Skin epidermis (tissue), 12 donors: ENCODE measurements around the gene NEUROD1.

Experiments
- H3K27ac ChIP-seq, 21 experiments: fragments of 200-600 bp; sonication (generic) in 11 of 21; one replicate each; pipeline ENCODE4 v1.5.0; 2020; ENCODE audit warnings: mild to moderate bottlenecking in 3 of 21, inconsistent platforms in 2 of 21, moderate library complexity in 2 of 21
- H3K4me3 ChIP-seq, 7 experiments: fragments of 200-600 bp; sonication (generic) in 2 of 7; one replicate each; pipeline ENCODE4 v1.5.0; 2020; ENCODE audit warnings: inconsistent platforms in 2 of 7, mild to moderate bottlenecking in 2 of 7, moderate library complexity in 1 of 7

The NEUROD1 gene

DNA sequence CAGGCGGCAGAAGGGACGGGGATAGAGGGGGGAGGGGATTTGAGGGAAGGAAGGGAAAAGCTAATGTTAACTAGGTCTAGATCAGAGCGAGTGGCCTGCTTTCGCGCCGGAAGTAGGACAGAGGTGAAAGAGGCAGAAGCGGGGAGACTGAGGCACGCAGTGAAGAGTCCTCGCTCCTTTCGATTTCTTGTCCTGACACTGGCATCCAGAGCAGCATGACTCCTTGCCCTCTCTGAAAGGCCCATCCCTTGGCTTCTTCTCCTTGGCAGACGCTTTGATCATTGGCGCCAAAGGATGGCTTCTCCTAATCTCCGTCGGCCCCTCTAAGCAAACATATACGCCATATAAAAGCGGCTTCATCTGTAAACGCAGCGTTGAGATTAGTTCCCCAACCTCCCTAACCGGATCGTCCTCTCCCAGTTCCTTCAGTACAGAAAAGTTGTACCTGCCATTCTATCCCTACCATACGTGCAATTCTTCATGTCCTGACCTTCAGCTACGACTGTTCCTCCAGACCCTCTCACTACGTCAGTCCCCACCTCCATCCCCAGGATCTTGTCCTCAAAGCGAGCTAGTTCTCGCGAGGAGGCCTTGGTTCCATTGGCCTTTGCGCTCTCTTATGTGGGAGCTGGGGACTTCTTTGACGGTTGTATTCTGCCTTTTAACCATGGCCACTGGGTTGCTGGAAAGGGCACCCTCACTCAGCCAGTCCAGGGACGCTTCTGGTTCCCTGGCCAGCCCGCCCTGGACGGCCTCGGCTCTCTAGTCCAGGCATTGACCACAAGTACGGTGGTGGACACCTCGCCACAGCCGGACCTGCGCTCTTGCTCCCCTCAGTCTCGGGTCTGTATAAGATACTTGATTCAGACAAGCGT, 857 bp upstream of the NEUROD1 start:
- no peak overlapping the region for H3K4me3 ChIP-seq
- no peak overlapping the region for H3K27ac ChIP-seq

DNA sequence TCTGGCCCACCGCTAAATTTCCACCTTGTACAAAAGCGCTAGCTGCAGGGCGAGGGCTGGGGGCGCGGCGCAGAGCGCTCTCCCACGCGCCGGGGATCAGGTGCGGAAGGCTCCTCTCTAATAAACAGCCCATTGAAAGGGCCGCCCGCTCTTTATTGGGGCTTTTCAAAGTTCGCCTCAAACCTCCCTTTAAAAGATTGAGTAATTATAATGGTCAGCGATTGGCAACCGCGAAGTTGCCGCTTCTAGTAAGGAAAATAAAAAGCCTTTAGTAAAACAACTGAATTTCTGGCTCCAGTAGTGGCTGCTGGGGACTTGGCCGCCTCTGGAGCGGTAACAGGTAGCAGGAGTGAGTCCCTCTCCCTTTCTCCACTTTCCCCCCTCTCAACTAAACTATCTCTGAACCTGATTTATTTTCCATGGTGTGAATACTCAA, 755 bp downstream of the NEUROD1 start:
- no peak overlapping the region for H3K4me3 ChIP-seq
- no peak overlapping the region for H3K27ac ChIP-seq

DNA sequence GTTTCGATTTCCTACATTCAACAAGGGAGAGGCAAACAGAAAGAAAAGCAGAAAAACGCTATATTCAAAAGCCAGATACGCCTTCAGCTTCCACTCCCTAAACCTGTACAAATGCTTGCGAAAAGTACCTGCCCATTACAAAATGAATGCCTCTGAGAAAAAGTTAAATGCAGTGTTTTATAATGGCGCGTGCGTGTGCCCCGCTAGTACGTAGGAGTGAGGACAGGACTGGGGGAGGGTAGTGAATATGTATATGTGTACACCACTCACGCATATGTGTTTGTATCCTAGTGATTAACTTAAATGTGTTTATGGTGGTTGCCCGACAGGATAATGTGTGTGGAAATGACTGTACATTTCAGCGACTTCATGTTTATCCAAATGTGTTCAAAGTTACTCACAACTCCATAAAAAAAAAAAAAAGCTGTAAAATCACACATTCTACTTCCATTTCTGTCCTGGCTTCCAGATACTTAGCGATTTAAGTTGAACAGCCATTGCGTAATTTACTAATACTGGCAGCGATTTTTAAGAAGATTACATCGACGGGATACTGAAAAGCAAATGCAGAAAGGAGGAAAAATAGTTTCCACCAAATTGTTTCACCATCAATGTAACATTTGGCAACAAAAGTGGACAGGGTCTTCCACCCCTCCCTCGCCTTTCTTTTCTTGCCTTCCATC, 1.3 kb downstream of the NEUROD1 start:
- Histone ChIP-seq H3K27ac (no peak overlapping the region), H3K4me3 (no peak overlapping the region)

DNA sequence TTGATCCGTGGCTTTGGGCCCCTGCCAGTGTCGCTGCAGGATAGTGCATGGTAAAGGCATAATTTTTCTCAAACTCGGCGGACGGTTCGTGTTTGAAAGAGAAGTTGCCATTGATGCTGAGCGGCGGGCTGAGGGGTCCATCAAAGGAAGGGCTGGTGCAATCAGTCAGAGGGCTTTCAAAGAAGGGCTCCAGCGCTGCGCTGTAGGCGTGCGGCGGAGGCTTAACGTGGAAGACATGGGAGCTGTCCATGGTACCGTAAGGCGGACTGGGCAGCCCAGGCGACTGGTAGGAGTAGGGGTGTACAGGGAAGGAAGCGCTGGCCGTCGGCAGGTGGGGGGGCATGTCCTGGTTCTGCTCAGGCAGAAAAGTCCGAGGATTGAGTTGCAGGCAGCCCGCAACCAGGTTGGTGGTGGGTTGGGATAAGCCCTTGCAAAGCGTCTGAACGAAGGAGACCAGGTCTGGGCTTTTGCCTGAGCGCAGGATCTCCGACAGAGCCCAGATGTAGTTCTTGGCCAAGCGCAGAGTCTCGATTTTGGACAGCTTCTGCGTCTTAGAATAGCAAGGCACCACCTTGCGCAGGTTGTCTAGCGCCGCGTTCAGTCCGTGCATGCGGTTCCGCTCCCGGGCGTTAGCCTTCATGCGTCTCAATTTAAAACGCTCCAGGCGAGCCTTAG, 2.3 kb downstream of the NEUROD1 start:
- Histone ChIP-seq H3K4me3 (no peak overlapping the region), H3K27ac (no peak overlapping the region)

DNA sequence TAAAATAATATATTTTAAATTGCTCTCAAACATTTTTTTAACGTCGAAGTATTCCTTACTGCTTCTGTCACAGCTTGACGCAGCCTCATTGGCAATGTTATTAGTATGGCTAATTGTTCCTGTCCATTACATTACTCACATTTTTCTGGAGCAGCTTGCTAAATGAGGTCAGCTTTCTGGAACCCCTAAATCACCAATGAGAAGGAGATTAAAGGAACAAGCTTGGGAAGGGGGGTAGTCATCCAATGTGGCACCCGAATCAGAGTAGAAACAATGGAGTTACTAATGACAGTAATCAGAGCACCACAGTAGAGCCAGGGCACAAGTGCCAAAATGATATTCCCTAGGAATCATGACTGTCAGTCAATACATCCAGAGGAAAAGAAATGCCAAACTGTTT, 5.1 kb downstream of the NEUROD1 start:
- Histone ChIP-seq H3K27ac (no peak overlapping the region), H3K4me3 (no peak overlapping the region)

DNA sequence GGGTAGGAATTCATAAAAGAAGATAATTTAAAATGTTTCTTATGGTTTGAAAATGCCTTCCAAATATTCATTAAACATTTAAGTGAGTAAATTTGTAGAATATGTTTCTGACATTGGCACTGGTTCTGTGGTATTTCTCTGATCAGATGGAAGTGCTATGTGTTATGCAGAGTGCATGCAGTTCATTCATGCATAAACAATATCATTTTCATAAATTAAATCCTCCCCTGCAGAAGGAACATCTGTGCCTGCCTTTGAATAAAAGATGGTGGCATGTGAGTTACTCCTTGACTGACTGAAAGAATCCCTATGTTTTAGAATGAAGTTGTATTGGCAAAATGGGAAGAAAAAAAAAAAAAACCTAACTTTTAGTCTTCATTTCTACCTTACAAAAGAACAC, 5.9 kb downstream of the NEUROD1 start:
- Histone ChIP-seq H3K4me3 (no peak overlapping the region), H3K27ac (no peak overlapping the region)

DNA sequence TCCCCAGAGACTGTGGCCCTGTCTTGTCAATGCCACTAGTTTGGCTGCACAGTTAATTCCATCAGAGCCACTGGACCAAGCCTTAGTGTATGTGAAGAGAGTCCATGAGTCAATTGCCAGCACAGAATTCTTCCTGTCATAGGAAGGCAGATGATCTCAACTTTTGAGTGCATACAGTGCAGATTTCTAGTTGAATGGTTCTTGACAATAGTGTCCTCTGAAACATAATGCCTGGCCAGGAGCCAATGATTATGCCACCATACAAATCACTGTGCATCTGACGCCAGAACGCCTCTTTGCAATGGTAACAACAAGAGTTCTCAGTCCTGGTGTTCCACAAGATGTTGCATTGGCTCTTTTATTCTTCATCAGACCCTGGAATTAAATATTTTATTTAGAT, 7.1 kb downstream of the NEUROD1 start:
- H3K4me3 ChIP-seq = no peak overlapping the region

DNA sequence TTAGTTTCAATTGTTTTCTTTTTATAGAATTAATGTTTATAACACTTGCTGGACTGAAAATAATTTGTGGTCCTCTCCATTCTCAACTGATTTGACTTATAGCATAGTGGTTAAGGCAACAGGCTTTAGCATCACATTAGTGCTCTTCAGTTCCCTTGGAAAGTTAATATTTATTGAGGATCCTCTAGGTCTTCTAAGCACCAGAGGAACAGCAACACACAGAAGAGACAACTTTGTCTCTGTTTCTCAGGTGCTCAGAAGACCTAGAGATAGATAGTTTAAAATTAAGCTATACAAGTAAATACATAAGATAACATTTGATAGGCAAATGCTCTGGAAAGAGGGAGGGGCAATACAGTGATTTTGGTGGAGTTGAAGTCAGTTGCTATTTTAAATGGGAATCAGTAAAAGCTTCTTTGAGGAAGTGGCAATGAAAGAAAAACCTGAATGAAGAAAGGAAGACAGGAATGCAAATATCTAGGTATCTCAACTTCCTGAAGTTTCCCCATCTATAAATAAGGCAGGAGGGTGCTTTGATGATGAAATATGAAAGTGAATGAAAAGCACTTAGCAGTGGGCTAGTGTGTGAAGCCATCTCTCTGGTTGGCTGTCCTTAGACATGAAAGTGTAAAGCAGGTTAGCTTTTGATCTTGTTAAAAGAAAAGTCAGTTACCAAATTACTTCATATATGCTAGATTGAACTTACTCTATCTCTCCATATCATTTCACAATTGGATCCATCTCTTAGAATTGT, 7.9 kb downstream of the NEUROD1 start:
- H3K4me3 ChIP-seq = no peak overlapping the region
- no peak overlapping the region for H3K27ac ChIP-seq

More for the DNA sequence above, 7.1 kb downstream of the NEUROD1 start:
- H3K27ac ChIP-seq = no peak overlapping the region

DNA sequence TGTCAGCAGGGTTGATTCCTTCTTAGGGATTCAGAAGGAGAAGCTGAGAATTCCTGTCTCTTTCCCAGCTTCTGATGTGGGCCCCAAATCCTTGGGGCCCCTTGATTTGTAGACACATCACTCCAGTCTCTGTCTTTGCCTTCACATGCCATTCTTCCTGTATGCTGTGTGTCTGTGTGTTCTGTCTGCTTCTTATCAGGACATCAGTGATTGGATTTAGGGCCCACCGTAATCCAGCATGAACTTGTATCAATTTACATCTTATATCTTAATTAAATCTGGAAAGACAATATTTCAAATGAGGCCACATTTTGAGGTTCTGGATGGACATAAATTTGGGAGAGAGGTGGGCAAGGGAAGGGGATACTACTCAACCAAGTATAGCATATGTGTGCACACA, 9.7 kb downstream of the NEUROD1 start:
- no peak overlapping the region for H3K4me3 ChIP-seq
- H3K27ac ChIP-seq = no peak overlapping the region

DNA sequence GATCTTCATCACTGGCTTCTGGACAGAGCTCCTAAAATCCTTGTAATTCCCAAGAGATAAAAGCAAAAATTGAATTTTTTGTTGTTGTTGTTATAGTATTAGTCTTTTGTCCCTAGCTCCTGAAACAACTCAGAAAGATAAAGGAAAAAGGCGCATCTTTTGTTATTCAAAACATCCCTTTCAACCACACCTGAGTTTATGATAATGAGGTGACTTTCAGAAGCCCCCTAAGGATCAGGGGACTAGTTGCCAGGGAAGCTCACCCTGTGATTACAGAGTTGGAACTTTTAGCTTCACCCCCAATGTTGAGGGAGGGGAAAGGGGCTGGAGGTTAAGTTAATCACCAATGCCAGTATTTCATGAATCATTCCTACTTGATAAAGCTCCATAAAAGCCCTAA, 13.1 kb downstream of the NEUROD1 start:
- no peak overlapping the region for H3K27ac ChIP-seq
- H3K4me3 ChIP-seq = no peak overlapping the region

DNA sequence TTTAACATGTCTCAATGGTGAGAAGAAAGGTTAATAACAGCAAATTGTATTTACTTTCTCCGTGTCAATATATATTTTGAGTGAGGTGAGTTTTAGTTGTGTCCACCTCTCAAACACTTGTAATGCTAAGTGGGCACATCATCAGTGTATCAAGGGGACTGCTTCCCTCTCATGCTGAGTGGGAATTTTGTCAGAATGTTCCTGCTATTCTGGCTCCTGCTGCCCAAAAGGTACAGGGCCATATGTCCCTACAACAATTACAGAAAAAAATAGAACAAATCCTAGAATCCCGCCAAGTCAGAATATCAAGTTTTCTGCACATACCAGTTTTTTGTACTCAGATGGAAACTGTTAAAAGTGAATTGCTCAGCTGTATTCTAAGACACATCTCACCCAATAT, 18.0 kb downstream of the NEUROD1 start:
- no peak overlapping the region for H3K27ac ChIP-seq
- no peak overlapping the region for H3K4me3 ChIP-seq

DNA sequence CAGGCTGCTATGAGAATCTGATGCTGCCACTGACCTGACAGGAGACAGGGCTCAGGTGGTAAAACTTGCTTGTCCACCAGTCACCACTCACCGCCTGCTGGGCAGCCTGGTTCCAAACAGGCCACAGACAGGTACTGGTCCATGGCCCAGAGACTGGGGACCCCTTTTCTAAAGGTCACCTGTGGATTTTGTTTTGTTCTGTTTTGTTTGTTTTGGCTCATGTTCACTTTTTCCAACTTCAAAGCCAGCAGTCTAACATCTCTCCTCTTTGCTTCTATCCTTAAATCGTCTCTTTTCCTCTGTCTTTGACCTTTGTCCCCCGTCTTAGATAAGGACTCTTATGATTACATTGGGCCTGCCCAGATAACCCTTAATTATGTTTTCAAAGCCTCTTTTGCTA, 20.1 kb downstream of the NEUROD1 start:
- no peak overlapping the region for H3K4me3 ChIP-seq
- H3K27ac ChIP-seq = no peak overlapping the region

DNA sequence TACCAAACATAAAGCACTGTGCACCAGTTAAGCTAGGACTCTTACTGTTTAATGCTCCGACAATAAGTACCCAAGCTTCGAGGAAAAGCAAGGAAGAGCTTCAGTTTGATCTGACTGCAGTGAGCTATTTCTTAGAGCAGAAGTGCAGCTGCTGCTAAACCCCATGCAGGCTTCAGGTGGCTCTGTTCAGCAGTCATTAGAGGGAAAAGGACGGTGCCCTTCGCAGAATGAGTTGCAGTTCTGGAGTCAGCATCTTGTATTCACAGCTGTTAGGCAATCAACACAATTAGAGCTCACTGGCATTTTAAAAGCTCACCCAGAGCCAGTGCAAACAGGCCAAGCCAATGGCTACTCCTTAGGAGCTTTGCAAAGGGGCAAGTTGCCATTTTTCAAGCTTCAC, 21.9 kb downstream of the NEUROD1 start:
- Histone ChIP-seq H3K27ac (no peak overlapping the region), H3K4me3 (no peak overlapping the region)

DNA sequence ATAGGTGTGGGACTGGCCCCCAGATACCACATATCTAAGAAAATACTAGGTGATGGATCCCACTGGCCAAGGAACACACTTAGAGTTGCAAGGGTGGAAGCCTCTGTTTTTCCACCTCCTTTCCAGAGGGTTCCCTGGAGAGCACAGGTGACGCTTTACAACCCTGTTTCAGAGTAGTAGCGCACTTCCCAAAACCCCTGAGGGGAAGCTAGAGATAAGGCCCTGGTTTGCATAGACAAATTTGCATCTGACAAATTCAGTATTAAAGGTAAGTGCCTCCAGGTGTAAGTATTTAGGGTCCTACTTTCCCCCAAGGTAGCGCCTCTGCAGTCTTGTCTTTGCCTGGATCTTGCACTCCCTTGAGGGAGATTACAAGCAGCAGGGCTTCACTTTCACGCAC, 22.9 kb downstream of the NEUROD1 start:
- no peak overlapping the region for H3K27ac ChIP-seq
- peak overlapping the region in 2 of 7 experiments; percentile 31 to 32 for H3K4me3 ChIP-seq

DNA sequence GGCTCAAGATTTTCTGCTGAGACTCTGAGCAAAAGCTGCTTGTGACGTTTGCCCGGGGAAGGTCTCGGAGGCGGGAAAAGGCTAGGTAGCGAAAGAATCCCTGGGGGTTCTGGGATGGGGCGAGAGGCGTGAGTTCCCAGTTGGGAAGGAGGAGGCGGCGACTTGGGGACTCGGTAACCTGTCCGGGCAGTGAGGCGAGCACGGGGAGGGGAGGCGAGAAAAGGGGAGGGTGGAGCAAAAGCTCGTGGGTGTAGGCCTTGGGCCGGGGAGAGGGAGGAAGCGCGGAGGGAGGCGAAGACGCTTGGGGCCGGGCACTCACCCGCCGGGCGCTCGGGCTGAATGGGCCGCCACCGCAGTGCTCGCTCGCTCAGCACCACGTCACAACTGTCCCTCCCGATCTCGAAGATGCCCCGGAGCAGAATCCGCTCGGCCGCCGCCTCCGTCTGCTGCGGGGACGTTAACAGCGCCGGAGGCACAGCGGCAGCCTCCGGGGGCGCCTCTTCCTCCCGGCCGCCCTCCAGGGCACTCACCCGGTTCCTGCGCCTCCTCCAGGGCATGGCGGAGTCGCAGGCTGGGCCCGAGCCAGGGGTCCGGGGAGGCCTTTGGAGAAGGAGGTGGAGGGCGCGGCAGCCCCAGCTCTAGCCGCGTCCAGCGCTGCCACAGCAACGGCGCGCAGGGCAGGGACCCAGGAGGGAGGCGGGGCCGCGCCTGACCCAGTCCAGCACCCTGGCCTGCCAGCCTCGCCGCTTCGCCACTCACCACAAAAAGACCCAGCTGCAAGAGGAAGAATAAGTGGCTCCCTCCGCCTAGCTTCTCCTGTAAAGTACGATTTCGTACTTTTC, 23.6 kb downstream of the NEUROD1 start, which contains the start of gene CERKL:
CERKL (minus strand) TSS at position 656 of the 842 bp plus-strand sequence; CDS start at position 557, 99 bp downstream.
- H3K27ac ChIP-seq = no peak within 1 kb of the TSS
- H3K4me3 ChIP-seq = peak within 1 kb of the TSS; percentile 18 to 48 (median 32)

DNA sequence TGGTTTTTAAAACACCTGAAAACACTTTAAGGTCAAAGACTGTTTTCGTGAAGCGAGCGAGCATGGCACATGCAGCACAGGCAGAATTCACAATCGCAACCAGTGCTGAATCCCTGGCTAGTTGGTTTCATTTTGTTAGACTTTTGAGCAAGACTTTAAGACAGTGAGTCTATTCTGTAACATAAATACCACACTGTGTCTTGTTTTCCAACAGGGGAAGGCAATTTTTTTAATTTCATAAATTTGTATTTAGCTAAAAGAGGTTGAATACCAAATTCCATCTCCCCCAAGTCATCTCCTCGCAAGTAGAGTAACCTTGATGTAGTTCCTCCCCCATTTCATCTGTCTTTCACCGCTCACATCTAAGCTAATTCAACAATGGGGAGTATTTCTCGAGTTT, 24.8 kb downstream of the NEUROD1 start:
- H3K4me3 ChIP-seq = no peak overlapping the region

DNA sequence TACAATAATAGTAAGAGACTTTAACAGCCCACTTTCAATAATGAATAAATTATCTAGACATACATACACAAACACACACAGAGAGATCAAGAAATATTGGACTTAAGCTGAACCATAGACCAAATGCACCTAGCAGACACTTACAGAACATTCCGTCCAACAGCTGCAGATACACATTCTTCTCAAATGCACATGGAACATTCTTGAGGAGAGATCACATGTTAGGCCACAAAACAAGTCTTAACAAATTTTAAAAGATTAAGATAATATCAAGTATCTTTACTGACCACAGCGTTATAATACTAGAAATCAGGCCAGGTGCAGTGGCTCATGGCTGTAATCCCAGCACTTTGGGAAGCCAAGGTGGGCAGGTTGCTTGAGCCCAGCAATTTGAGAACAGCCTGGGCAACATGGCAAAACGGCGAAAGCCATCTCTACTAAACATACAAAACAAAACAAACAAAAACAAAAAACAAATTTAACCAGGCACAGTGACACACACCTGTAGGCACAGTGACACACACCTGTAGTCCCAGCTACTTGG, 30.8 kb downstream of the NEUROD1 start:
- no peak overlapping the region for H3K27ac ChIP-seq
- H3K4me3 ChIP-seq = no peak overlapping the region

More for the DNA sequence above, 24.8 kb downstream of the NEUROD1 start:
- H3K27ac ChIP-seq = no peak overlapping the region

DNA sequence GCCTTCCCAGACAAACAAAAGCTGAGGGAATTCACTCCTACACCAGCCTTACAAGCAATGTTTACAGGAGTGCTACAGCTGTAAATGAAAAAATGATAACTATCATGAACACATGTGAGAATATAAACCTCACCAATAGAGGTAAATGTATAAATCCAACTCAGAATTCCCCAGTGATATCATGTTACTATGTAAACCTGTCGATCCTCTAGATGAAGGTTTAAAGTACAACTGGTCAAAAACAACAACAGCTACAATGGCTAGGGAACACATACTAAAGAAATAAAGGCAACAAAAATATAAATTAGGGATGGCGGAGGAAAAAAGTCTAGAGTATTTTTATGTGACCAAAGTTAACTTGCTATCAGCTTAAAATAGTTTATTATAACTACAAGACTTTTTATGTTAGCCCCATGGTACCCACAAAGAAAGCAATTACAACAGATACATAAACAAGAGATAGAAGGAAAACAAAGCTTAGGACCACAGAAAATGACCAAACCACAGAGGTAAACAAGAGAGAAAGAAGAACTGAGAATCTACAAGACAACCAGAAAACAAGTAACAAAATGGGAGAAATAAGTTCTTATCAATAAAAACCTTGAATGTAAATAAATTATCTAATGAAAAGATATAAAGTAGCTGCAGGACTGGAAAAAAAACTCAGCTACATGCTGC, 31.7 kb downstream of the NEUROD1 start:
- no peak overlapping the region for H3K27ac ChIP-seq
- H3K4me3 ChIP-seq = no peak overlapping the region
